ENCODE measurements around the gene UQCRQ.
A peak's percentile ranks its signal among the peaks of the same experiment; 100 is the strongest.

The UQCRQ gene

DNA sequence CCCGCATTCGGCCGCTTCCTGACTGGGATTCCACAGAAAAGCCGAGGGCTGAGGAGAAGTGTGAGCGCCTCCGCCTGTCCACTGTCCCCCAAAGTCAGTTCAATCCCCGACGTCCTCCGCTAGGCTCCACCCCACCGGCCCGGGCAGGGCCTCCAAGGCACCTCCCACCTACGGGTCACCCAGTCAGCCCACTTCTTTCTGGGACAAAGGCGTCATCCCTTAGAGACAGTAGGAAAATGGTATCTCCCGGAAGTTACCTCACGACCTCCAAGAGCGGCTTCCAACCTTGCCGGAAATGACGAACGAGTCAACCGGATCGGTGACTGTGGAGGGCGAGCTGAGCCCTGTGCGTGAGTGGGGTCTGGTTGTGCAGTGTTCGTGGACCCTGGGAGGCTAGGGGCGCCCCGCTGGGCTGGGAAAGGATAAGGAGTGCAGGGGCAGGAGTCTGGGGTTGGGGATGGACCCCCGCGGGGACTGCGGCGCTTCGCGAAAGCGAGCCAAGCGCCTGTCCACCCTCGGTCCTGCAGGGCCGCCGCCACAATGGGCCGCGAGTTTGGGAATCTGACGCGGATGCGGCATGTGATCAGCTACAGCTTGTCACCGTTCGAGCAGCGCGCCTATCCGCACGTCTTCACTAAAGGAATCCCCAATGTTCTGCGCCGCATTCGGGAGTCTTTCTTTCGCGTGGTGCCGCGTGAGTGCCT lies at the start of gene UQCRQ, which contains the start of gene GDF9:
TSS of gene UQCRQ (plus strand) at position 301 of the 704 bp plus-strand sequence. CDS start at position 541, 240 bp downstream.
TSS of gene GDF9 (minus strand) at position 128 of the 704 bp plus-strand sequence. CDS start 1,936 bp downstream, outside the sequence.
- DNase-seq, result peak; percentile 94

DNA sequence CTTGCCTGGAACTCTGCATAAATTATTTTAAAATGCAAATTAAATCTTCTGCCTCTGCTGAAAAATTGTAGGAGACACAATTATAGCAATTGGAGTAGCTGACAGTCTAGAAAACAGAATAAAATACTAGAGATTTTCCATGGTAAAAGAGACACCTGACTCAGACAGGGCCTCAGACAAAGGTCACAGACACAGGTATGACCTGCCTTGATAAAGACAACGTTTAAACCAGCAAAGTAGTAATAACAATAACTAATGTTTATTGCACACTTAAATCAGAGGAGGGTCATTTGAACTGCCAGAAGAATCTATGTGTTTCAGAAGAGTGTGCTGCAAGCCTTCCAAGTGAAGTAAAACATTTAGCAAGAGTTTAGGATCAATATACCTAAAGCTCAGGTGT lies 49.4 kb upstream of the UQCRQ start:
- no peak for DNase-seq

DNA sequence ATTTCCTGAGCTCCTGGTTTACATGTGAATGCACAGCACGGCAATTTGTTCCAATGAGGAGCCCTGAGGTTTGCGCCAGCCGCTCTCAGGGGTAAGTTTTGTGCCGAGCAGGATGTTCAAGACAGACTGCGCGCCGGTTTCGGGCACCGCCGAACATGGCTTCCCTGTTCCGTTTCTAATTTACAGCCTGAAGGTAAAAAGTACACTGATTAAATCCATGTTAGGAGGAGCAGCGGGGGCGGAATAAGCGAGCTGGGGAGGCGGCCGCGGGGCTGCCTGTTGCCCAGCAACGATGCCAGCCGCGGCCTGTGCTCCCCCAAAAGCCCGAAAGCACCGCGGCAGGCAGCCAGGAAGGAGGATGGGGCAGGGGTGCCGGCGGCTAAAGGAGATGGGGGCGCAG lies 47.0 kb upstream of the UQCRQ start:
- no peak for DNase-seq

DNA sequence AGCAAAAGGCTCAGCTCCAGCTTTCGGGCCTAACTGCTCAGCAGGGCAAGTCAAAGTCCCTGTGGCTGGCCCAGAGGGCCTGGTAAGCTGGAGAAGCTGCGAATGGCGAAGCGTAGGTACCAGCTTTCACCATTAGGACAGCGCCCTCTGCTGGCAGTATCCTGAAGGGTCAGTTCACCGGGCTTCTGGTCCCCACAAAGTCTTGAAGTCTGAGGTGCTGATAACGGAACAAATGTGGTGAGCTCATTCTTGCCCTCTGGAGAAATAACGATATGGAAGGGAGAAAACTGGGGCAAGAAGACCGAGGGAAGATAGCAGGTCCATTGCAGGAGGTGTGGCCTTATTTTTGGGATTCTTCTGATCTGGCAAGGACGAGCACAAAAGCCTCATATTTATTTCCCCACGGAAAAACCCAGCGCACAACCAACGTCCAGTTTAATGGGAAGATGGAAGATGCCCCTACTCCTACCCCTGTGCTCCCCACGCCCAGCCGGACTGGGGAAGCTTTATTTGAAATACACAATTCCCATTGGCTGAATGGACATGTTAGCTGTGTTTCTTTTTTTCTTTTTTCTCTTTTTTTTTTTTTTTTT lies 46.2 kb upstream of the UQCRQ start:
- peak; percentile 82 for DNase-seq

DNA sequence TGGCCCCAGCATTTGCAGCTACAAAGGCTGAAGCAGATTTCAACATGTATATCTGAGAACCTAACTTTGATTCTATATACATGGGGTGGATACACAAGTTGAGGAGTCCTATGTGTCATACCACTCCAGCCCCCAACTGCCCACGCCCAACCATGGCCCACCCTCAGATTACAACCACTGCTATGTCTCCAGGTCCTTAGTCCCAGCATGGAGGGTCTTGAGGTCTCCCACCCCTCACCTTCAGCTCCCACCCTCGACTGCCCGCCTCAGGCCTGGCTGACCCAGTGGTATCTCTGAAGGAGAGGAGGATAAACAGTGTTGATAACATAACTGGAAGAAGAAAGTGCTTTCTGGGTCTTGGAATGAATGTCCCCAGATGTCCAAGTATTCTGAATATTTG lies 45.1 kb upstream of the UQCRQ start:
- DNase-seq, result no peak

DNA sequence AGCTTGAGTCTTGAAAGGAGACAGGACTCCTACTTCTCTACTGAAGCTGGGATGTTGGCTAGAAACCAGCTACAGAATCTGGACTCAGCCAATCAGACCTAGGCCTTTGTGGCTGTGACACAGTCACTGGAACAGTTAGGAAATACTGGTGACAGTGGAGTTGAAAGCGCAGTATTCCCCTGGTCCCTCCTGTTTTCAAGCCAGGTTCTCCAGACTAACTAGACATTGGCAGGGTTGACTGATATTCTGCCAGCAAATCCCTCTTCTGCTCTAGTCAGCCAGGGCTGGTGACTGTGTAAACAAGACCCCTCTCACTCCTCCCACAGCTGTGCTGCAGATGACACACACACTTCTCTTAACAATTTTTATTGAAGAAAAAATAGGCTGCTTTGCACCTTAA lies 44.7 kb upstream of the UQCRQ start:
- DNase-seq, result no peak

DNA sequence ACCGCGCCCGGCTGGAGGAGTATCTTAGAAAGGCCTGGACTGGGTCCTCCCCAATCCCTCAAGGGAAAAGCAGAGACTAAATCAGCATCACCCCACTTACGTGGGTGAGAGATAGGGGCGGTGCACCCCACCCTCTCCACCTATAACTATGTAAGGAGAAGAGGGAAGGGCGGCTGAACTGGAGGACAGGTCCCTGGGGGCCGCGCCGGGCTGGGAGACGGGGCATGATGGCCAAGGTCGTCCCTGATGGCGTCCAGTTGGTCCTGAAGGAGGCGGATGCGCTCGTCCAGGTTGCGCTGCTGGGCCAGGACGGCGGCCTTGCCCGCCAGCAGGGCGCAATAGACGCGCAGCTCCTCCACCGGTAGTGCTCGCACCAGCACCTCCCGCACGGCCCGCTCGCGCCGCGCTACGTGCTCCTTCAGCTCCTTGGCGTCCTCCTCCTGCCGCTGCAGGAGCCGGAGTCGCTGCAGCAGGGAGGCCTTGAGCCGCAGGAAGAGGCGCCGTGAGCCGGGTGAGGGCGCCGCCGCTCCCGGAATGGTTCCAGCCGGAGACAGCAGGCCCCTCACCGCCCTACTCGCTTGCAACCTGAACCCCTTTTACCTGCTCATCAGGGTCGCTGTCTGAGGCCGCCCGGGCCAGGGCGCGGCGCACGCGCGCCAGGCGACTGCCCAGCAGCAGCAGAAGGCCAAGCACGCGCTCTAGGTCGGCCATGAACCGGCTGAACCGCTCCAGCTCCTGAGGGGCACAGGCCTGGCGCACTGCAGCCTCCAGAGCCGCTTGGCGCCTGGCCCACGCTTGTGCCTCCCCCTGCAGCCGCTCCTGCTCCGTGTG lies 43.6 kb upstream of the UQCRQ start:
- DNase-seq, result peak; percentile 66

DNA sequence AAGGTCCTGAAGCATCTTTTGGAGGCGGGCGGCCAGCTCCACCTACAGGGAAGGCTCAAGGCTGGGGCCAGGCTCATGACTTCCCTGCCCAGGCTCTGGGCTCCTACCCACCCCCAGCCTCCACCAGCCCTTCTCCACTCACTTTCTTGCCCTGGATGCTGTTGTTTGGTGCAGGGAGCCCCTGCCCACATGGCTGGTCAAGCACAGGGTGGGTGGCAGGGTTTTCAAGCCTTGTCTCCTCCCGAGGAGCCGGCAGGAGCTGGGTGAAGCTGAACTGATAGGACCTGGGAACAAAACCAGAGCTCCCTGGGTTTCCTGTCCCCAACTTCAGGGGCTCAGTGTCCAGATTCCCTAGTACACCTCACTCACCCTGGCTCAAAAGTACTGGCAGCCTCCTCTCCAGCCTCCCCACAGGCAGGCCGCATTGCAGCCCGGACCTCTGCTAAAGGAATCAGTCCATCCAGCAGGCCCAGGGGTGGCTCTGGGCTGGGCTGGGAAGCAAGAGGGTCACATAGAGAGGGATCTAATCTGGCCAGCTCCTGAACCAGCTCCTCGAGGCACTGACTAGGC lies 42.9 kb upstream of the UQCRQ start:
- no peak for DNase-seq

DNA sequence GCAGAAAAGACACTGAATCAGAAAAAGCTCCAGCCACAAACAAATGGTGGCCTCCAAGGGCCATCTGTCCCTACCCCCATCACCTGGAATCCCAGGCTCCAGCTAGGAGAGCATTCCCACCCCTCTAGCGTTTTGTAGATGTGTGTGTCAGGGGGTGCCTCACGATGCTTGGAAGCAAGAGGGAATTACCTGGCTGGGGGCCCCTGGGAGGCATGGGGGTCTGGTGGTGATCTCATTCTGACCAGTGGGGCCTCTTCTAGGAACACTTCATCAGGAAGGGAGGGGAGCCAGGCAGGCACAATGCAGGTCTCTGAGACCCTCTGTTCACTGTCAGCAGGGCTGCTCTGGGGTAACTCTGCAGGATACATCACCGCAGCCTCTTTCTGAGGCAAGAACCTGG lies 42.0 kb upstream of the UQCRQ start:
- DNase-seq, result no peak

DNA sequence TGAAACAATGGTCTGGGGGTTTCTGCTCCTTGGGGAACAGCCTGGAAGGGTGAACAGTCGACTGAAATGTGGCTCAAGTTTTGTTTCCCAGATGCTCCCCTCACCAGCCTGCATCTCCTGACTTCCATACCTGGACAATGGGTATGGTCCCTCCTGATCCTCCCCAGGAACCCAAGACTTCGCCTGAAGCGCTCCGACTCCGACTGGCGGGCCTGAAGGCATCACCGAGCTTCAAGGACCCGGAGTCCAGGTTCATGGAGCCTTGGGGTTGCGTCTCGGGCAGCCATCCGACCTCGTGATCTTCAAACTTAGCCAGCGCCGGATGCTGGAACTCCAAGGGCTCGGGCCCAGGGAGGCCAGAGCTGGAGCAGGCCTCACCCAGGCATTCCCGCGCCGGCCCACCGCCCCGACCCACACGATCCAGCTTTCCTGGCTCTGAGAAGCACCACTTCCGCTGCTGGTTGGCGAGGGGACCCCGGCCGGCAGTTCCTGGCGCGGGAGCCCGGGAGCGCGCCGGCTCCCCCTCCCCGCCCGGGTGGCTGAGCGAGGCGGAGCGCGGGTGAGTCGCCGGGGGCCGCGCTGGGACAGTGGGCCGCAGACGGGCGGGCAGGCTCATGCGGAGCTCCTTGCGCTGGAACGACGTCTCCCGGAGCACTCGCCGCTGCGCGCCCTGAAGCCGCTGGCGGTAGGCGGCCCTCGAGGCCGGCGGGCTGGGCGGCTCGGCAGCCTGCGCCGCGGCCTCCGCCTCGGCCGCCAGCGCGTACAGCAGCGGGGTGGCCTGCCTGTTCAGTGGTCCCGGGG lies 41.2 kb upstream of the UQCRQ start:
- DNase-seq, result peak; percentile 58

DNA sequence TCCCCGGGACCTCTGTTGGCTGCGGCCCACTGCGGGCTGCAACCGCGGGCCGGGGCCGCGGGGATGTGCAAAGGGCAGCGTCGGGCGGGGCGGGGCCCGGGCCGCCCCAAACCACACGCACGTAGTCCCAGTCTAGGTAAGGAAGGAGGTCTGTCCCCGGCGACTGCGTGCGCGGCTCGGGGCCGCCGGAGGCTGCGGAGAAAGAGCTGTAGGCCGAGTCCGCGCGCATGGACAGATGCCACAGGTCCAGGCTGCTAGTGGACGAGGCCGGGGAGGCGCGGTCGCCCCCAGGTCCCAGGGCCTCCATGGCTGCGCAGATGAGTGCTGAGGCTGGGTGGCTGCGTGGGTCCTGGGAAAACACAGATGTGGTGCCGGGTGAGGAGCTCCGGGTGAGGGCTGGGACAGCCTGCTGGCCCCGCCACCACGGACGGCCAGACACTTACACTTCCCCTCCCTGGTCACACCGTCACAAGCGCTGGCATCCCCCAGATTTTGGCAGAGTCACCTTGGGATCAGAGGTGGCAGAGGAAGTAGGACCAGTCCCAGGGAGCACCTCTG lies 40.5 kb upstream of the UQCRQ start:
- DNase-seq, result no peak

DNA sequence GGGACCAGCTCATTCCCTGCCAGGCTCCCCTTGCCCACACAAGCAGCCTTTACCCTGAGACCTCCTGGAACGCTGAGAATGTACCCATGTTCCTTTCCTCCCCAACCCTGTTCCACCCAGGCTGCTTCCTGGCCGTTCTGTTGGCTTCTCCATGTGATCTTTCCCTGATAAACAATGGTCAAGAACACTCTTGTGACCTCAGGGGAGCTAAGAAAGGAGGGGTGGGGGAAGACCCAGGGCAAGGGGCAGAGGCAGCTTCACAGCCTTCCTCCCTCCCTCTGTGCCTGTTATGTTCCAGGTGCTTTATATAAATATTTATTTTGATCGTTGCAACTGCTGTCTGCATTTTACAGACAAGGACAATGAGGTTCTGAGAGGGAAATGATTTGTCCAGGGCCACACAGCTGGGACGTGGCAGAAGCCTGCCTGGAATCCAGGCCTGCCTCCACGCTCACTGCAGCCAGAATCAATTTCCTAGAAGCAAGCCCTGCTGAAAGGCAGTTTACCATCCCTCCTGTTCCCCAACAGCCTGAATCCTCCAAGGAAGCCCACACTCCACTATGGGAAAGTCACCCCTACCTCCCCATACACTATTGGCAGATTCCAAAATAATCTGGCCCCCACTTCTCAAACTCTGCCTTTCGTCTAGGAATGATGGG lies 39.9 kb upstream of the UQCRQ start:
- DNase-seq, result no peak

DNA sequence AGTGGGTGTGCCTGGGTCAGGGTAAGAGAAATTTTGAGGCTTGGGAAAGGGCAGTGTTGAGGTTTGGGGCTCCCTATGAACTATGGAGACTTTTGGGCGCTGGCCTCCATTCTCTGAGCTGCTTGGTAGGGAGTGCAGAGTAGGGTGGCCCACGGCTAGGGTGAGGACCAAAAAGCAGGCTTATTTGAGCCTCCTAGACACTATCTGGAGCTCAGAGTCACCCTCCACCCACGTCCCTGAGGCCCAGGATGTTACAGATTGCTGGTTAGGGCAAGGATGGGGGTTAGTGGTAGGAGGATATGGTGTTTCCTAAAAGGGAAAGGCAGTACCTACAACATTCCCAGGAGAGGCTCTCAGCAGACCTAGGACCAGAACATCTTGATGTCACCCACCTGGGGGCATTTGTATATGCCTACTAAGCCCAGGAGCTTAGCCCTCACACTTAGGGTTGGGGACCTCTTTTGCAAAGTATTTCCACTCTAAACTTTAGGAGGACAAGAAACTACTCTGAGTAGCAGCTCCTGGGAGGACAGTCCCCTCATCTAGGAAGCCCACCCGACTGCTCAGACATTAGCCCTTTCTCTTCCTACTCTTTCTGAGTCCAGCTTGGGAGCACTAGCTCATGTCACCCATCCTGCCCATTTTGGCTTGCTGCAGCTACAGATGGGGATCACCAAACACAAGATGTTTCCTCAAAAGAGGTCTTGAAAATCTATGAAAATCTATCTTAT lies 38.3 kb upstream of the UQCRQ start:
- no peak for DNase-seq

DNA sequence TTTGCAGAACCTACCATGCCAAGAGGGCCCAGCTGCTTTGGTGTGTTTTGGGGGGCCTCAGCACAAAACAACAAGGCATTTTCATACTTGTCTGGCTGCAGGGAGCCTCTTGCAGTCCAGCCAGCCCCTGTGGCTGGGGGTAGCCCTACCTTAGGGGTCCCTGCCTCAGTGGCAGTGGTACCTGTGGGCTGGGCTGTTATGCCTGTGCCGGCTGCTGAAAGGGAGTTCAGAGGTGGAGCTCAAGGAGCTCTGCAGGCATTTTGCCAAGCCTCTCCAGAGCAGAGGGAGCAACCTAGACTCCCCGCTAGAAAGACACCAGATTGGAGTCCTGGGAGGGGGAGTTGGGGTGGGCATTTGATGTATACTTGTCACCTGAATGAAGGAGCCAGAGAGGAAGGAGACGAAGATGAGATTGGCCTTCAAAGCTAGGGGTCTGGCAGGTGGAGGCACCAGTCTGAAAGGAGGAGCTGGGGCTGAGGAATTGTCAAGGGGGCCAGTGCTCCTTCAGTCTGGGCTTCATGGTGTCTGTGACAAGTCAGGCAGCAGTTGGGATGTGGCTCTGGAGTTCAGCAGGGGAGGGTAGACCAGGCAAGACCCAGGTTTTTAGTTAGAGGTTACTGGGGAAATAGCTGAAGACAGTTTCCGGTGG lies 37.5 kb upstream of the UQCRQ start:
- DNase-seq, result no peak

DNA sequence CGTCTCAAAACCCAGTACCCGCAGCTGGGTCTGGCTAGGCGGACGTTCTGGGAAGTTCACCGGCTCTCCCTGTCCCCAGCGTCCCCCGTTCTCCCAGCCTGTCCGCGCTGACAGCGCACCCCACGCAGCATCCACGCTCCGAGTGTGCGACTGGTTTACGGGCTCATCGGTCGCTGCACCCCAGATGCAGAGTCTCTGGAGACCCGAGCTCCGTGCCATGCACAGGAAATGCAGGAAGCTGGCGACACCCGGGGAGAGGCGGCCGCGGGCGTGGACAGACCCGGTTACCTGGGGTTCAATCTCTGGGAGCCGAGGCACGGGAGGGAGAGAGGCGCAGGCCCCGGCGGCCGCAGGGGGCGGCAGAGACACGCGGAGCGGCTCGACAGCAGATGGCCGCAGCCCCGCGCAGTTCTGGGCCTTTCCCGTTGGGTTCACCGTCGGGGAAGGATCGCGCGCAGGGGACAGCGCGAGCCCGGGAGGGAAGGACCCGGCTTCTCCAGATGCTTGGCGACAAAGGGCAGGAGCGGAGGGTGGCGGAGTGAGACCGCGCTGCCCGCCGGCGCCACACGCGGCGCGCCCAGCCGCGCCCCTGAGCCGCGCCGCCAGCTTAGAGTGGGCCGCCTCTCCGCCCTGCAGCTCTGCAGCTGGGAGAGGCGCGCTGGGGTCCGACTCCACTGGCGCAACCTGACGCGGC lies 36.6 kb upstream of the UQCRQ start:
- peak; percentile 85 for DNase-seq

DNA sequence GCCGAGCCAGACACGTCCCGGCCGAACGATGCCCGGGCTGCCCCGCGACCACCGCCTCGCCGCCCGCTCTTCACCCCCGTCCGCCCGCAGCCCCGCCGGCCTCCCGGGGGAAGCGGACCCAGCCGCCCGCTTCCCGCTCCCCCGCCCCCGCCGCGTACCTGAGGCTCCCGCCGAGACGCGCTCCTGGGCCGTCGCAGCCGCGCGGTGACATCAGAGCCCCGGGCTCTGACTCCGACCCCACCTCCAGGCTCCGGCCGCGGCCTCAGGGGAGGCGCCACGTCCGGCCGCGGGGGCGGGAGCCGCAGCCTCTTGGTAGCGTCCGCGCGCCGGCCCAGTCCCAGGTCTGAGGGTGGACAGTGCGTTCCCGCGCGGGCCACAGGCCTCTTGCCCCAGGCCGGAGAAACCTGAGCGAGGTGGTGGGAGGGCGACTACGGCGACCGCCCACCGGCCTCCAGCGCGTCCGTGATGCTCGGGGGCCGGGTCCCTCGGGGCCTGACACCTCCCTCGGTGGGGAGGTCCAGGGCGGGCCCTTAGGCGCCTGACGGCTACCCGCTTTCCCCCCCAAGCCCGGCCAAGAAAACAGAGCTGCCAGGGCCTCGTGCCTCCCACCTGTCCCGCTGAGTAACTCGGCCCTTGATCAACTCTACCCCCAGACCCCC lies 35.9 kb upstream of the UQCRQ start, which contains the start of gene SHROOM1:
TSS of gene SHROOM1 (minus strand) at position 212 of the 659 bp plus-strand sequence. CDS start 4,507 bp downstream, outside the sequence.
- peak; percentile 53 for DNase-seq

DNA sequence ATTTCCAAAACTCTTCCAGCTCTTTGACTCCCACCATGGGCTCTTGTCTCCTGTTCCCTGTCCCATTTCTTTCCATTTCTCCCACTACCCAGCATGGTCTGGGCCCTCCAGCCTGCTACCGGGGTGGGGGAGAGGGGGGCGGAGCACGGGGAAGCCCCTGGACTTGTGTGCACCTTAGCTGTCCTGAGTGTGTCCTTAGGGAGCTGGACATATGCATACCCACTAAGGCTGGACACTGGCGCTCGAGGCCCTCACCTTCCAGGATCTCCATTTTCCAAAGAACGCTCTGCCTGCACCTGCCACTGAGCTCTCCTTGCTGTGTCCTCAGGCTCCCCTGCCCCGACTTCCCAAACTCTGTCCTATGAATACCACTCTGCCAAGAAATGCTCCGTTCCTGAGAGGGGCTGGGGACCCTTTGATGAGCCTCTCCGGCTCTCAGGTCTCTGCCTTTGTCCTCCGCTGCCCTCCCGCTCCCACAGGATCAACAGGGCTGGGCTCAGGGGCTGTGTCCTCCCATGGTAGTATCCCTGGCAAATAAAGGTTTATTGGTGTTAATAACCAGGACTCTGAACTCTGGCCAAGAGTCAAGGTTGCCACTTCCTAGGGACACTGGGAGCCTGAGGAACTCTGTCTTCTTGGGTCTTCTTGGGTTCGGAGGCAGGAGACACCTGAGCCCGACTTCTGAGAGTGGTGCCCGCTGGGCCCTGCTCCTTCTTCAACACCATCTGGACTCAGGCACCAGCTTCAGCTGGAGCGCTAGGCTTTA lies 35.2 kb upstream of the UQCRQ start:
- no peak for DNase-seq

DNA sequence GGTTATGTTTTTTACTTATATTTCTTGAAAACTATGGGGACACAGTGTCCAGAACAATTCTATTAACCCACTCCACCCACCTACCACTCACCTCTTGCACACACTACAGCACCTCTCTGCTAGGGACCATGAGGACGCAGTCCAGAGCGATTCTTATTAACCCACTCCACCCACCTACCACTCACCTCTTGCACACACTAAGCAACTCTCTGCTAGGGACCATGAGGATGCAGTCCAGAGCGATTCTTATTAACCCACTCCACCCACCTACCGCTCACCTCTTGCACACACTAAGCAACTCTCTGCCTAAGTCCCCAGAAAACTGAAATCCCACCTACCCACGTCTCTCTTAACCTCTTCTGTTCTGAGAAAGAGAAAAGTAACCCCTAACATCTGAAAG lies 33.8 kb upstream of the UQCRQ start:
- no peak for DNase-seq
